Stimulated activated CD4-positive, alpha-beta T cell treated with anti-CD3 and anti-CD28 coated beads, Interleukin-1b, Interleukin-23, amount 100 ng/mL, for 4 hours (primary cell): ENCODE results near the gene DLGAP4.

Source experiments
- DNase-seq, 2 donors: peaks; one replicate each; pipeline ENCODE4 v3.0.0-alpha.2; 2020; ENCODE audit warnings: low read depth in 2 of 2

DLGAP4 gene

GRCh38 chr20:36307412-36308325 lies 1.5 kb downstream of the DLGAP4 start:
- no peak for DNase-seq

GRCh38 chr20:36308353-36308752 lies 2.2 kb downstream of the DLGAP4 start:
- no peak for DNase-seq

GRCh38 chr20:36308986-36309385 lies 2.8 kb downstream of the DLGAP4 start:
- no peak for DNase-seq

GRCh38 chr20:36309643-36310042 lies 3.5 kb downstream of the DLGAP4 start:
- no peak for DNase-seq

GRCh38 chr20:36310215-36310981 lies 4.3 kb downstream of the DLGAP4 start:
- no peak for DNase-seq

GRCh38 chr20:36311141-36311853 lies 5.2 kb downstream of the DLGAP4 start:
- DNase-seq = no peak

- no peak for DNase-seq
These were observed 6.0 kb downstream of the DLGAP4 start for GRCh38 chr20:36311854-36312723.

GRCh38 chr20:36312724-36313441 lies 6.7 kb downstream of the DLGAP4 start:
- no peak for DNase-seq

GRCh38 chr20:36313476-36313875 lies 7.3 kb downstream of the DLGAP4 start:
- no peak for DNase-seq

GRCh38 chr20:36313926-36314325 lies 7.8 kb downstream of the DLGAP4 start:
- no peak for DNase-seq

- DNase-seq = no peak
These were observed 8.8 kb downstream of the DLGAP4 start for GRCh38 chr20:36314734-36315544.

- DNase-seq = no peak
These were observed 9.6 kb downstream of the DLGAP4 start for GRCh38 chr20:36315545-36316351.

GRCh38 chr20:36317675-36318074 lies 11.5 kb downstream of the DLGAP4 start:
- DNase-seq = no peak

GRCh38 chr20:36318166-36318565 lies 12.0 kb downstream of the DLGAP4 start:
- no peak for DNase-seq

GRCh38 chr20:36319356-36320260 lies 13.5 kb downstream of the DLGAP4 start:
- DNase-seq = no peak

- no peak for DNase-seq
These were observed 14.2 kb downstream of the DLGAP4 start for GRCh38 chr20:36320261-36320897.
